HL-60 (cell line): ENCODE data around the gene COMMD3.

ENCODE experiments used
- CTCF ChIP-seq: IDR thresholded peaks from one replicate; pipeline ENCODE4 v1.5.1; 2011; ENCODE audit warnings: low read length, control low read depth, inconsistent platforms; ENCODE audit not compliant: insufficient read depth
- POLR2AphosphoS5 ChIP-seq: IDR thresholded peaks from 2 replicates; pipeline ENCODE4 v1.6.1; 2012; ENCODE audit warnings: low read depth

GRCh38 chr10:22369434-22370072, 53.4 kb downstream of the COMMD3 start:
- TF ChIP-seq CTCF (no peak), POLR2AphosphoS5 (no peak)
